ENCODE data around the gene PRR11. TPM values are rescaled to one million over a fixed set of nuclear protein-coding genes. Genes with fewer than 3 reads are reported as not detected.

The PRR11 gene
- total RNA-seq, 1 donor, result 64.7 TPM

DNA sequence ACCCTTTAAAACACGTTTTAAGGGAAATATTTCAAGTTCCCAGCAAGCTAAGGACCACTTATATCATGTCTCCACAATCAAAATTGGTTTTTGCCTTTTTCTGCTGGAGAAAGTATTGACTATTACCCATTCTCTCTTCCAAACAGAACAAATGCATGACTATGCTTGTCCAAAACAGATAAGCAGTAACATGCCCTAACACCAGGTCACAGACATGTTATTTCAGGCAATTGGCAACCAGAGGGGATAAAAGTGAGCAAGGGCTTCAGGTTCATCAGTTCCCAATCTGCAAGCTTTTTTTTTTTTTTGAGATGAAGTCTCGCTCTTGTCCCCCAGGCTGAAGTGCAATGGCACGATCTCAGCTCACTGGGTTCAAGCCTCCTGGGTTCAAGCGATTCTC lies 15.6 kb upstream of the PRR11 start:
- no peak overlapping the region for H3K4me3 ChIP-seq (ENCODE audit: low read depth, low read length)
- DNase-seq (ENCODE audit: low read depth), result no peak
- no peak for TF ChIP-seq CTCF (IDR thresholded peaks at IDR 0.05; ENCODE audit: insufficient read depth, low read length)

- no peak for TF ChIP-seq CTCF (IDR thresholded peaks at IDR 0.05; ENCODE audit: insufficient read depth, low read length)
- no peak overlapping the region for H3K4me3 ChIP-seq (ENCODE audit: low read depth, low read length)
- DNase-seq (ENCODE audit: low read depth), result no peak
Measured at GRCh38 chr17:59141860-59142259, 13.7 kb upstream of the PRR11 start.

DNA sequence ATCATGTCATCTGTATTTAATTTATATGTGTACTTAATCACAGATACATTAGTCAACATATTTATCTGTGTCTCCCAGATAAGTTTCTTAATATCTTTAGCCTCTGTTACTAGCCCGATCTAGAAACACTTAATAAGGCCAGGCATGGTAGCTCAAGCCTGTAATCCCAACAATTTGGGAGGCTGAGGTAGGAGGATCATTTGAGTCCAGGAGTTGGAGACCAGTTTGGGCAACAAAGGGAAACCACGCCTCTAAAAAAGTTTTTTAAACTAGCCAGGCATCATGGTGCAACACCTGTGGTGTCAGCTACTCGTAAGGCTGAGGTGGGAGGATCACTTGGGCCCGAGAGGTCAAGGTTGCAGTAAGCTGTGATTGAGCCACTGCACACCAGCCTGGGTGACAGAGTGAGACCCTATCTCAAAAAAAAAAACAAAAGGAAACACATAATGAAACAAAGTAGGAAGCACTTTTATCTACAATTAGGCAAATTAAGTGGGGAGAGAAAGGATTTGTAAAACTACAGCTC lies 9.9 kb upstream of the PRR11 start:
- DNase-seq (ENCODE audit: low read depth), result no peak

DNA sequence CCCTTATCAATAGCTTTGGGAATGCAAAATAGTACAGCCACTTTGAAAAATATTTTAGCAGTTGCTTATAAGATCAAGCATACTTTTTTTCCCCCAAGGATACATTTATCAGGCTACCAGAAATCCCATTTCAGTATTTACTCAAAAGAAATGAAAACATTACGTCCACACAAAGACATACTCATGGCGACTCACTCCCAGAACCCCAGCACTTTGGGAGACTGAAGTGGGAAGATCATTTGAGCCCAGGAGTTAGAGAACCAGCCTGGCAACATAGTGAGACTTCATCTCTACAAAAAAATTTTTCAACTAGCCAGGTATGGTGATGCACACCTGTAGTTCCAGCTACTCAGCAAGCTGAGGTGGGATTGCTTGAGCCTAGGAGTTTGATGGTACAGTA lies 6.5 kb upstream of the PRR11 start:
- no peak for DNase-seq (ENCODE audit: low read depth)
- no peak overlapping the region for H3K4me3 ChIP-seq (ENCODE audit: low read depth, low read length)
- TF ChIP-seq CTCF (IDR thresholded peaks at IDR 0.05; ENCODE audit: insufficient read depth, low read length), result no peak

More for the DNA sequence above, 9.9 kb upstream of the PRR11 start:
- no peak overlapping the region for H3K4me3 ChIP-seq (ENCODE audit: low read depth, low read length)
- TF ChIP-seq CTCF (IDR thresholded peaks at IDR 0.05; ENCODE audit: insufficient read depth, low read length), result no peak

DNA sequence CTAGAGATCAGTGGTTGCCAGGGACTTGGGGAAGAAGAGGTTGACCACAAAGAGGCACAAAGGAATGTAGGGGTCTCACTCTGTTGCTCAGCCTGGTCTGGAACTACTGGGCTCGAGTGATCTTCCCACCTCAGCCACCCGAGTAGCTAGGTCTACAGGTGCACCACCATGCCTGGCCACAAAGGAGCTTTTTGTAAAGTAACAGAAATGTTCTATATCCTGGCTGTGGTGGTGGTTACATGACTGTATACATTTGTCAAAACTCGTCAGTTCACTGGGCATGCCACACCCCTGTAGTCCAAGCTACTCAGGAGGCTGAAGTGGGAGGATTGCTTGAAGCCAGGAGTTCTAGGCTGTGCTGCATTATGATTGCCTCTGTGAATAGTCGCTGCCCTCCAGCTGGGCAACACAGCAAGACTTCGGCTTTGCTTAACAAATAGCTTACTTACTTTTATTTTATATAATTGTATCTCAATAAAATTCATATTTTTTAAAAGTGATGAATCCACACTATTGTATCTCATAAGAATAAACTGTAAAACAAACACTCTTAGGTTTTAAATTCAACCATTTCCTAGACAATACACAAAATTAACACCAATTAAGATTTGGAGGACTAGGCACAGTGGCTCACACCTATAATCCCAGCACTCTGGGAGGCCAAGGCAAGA lies 5.6 kb upstream of the PRR11 start:
- H3K4me3 ChIP-seq (ENCODE audit: low read depth, low read length), result no peak overlapping the region
- TF ChIP-seq CTCF (IDR thresholded peaks at IDR 0.05; ENCODE audit: insufficient read depth, low read length), result no peak
- DNase-seq (ENCODE audit: low read depth), result no peak

GRCh38 chr17:59151006-59151405 lies 4.5 kb upstream of the PRR11 start:
- no peak overlapping the region for H3K4me3 ChIP-seq (ENCODE audit: low read depth, low read length)
- TF ChIP-seq CTCF (IDR thresholded peaks at IDR 0.05; ENCODE audit: insufficient read depth, low read length), result peak; percentile 16
- DNase-seq (ENCODE audit: low read depth), result peak; percentile 20

- H3K4me3 ChIP-seq (ENCODE audit: low read depth, low read length), result peak overlapping the region; percentile 35
- TF ChIP-seq CTCF (IDR thresholded peaks at IDR 0.05; ENCODE audit: insufficient read depth, low read length), result no peak
- DNase-seq (ENCODE audit: low read depth), result peak; percentile 35
Measured at GRCh38 chr17:59151591-59151990, 4.0 kb upstream of the PRR11 start.
